ENCODE measurements around the gene HIPK2. TPM values are rescaled to one million over a fixed set of nuclear protein-coding genes. Genes with fewer than 3 reads are reported as not detected.

Gene HIPK2
- total RNA-seq (18.5 and 22.9 TPM in 2 replicates), polyA plus RNA-seq (12.2 and 18.2 TPM in 2 replicates)

GRCh38 chr7:139777948-139778841 is at the start of gene HIPK2:
TSS of gene HIPK2 (minus strand) at chr7:139777998. CDS start at chr7:139777623, 375 bp downstream.
- no peaks in the 10 kb centered on the region for H3K27me3 ChIP-seq
- H4K20me1 ChIP-seq (ENCODE audit: insufficient read depth, poor library complexity, severe bottlenecking): peaks cover 18% of the 10 kb centered on the region
- H3K4me1 ChIP-seq (ENCODE audit: insufficient read depth): peaks cover 16% of the 10 kb centered on the region
- H3K27ac ChIP-seq: peak within 1 kb of the TSS; percentile 98
- TF ChIP-seq EZH2phosphoT487 (IDR thresholded peaks at IDR 0.05; ENCODE audit: low read depth, severe bottlenecking, unreplicated experiment): no peak
- no peak for TF ChIP-seq EZH2 (IDR thresholded peaks at IDR 0.05; ENCODE audit: borderline replicate concordance)
- no peak for TF ChIP-seq CTCF (IDR thresholded peaks at IDR 0.05; ENCODE audit: poor library complexity)
- no peaks in the 10 kb centered on the region for H3K36me3 ChIP-seq (replicated peaks; ENCODE audit: insufficient read depth, low read depth)
- H3K9me2 ChIP-seq (replicated peaks; ENCODE audit: insufficient read depth): no peaks in the 10 kb centered on the region
- WGBS (ENCODE audit: low lambda C conversion rate, missing lambda C conversion rate): under 1% methylated on average over 34 of the region's 96 CpGs
- peaks cover 55% of the 10 kb centered on the region for H3K79me2 ChIP-seq
- peak; percentile 91 for DNase-seq (ENCODE audit: low spot score)
- H3K4me3 ChIP-seq: peak within 1 kb of the TSS; percentile 93
- no peaks in the 10 kb centered on the region for H3K9me3 ChIP-seq (ENCODE audit: low read depth)
- H2AFZ ChIP-seq: peak within 1 kb of the TSS; percentile 88
- H3K4me2 ChIP-seq: peak within 1 kb of the TSS; percentile 94

- Histone ChIP-seq H3K9me3 (ENCODE audit: low read depth) (no peaks in the 10 kb centered on the region), H3K4me3 (no peak overlapping the region), H4K20me1 (ENCODE audit: insufficient read depth, poor library complexity, severe bottlenecking) (no peaks in the 10 kb centered on the region), H3K4me2 (no peak overlapping the region), H3K9me2 (replicated peaks; ENCODE audit: insufficient read depth) (no peaks in the 10 kb centered on the region), H3K27ac (no peak overlapping the region), H3K36me3 (replicated peaks; ENCODE audit: insufficient read depth, low read depth) (no peaks in the 10 kb centered on the region), H3K27me3 (no peaks in the 10 kb centered on the region), H2AFZ (no peak overlapping the region), H3K79me2 (no peaks in the 10 kb centered on the region), H3K4me1 (ENCODE audit: insufficient read depth) (peaks cover 30% of the 10 kb centered on the region)
- DNase-seq (ENCODE audit: low spot score): no peak
- no peak for TF ChIP-seq EZH2phosphoT487 (IDR thresholded peaks at IDR 0.05; ENCODE audit: low read depth, severe bottlenecking, unreplicated experiment)
- TF ChIP-seq EZH2 (IDR thresholded peaks at IDR 0.05; ENCODE audit: borderline replicate concordance): no peak
- TF ChIP-seq CTCF (IDR thresholded peaks at IDR 0.05; ENCODE audit: poor library complexity): no peak
These were observed 49.2 kb upstream of the HIPK2 start for GRCh38 chr7:139827042-139827441.

- Histone ChIP-seq H2AFZ (no peak overlapping the region), H3K36me3 (replicated peaks; ENCODE audit: insufficient read depth, low read depth) (no peaks in the 10 kb centered on the region), H3K4me3 (no peak overlapping the region), H3K27ac (peak overlapping the region; percentile 51), H3K4me2 (peak overlapping the region; percentile 17), H3K9me3 (ENCODE audit: low read depth) (no peaks in the 10 kb centered on the region), H3K4me1 (ENCODE audit: insufficient read depth) (peaks cover 29% of the 10 kb centered on the region), H3K27me3 (no peaks in the 10 kb centered on the region), H3K79me2 (no peaks in the 10 kb centered on the region), H3K9me2 (replicated peaks; ENCODE audit: insufficient read depth) (no peaks in the 10 kb centered on the region), H4K20me1 (ENCODE audit: insufficient read depth, poor library complexity, severe bottlenecking) (no peaks in the 10 kb centered on the region)
- DNase-seq (ENCODE audit: low spot score): peak; percentile 19
- 61% methylated on average over 9 of the region's 9 CpGs for WGBS (ENCODE audit: low lambda C conversion rate, missing lambda C conversion rate)
- no peak for TF ChIP-seq EZH2 (IDR thresholded peaks at IDR 0.05; ENCODE audit: borderline replicate concordance)
- no peak for TF ChIP-seq EZH2phosphoT487 (IDR thresholded peaks at IDR 0.05; ENCODE audit: low read depth, severe bottlenecking, unreplicated experiment)
- TF ChIP-seq CTCF (IDR thresholded peaks at IDR 0.05; ENCODE audit: poor library complexity): no peak
These were observed 48.0 kb upstream of the HIPK2 start for GRCh38 chr7:139825666-139826290.

Measured in hepatocyte (in vitro differentiated cells).